ENCODE data around the gene KIFC1. TPM values are rescaled to one million over a fixed set of nuclear protein-coding genes. Genes with fewer than 3 reads are reported as not detected.

Gene KIFC1
- total and polyA plus RNA-seq, 2 of the 4 experiments (the other 2 are of a cell fraction) = 33.9 to 40.6 TPM

GRCh38 chr6:33431880-33432541 lies 40.4 kb downstream of the KIFC1 start:
- CTCF ChIA-PET = no interaction called here
- POLR2A ChIA-PET (ENCODE audit: unreplicated experiment) = no interaction called here
- H3K9me3 ChIP-seq (ENCODE audit: control insufficient read depth, insufficient read depth, low read length) = no peaks in the 10 kb centered on the region
- H3K27ac ChIP-seq (ENCODE audit: insufficient read depth, low read length) = no peak overlapping the region
- dilution Hi-C loops (cut with HindIII; ENCODE audit: low sequenced_read_pairs, unreplicated experiment) = no loop called here
- BruUV-seq (replicated peaks) = no TSS peak
- H2AFZ ChIP-seq (replicated peaks; ENCODE audit: low read length, poor library complexity) = no peak overlapping the region
- H2BK5ac ChIP-seq (ENCODE audit: low read depth, low read length, poor library complexity, severe bottlenecking) = no peak overlapping the region
- DNase-seq = no peak
- H2AK5ac ChIP-seq (ENCODE audit: low read depth, low read length) = no peak overlapping the region
- H3K18ac ChIP-seq (ENCODE audit: low read depth, low read length) = no peak overlapping the region
- intact Hi-C loops (cut with micrococcal nuclease) = no loop called here
- no peak overlapping the region for H4K91ac ChIP-seq (ENCODE audit: insufficient read depth, low read depth, low read length)
- WGBS, 2 experiments (ENCODE audit: extremely low coverage in 2 of 2, insufficient read length in 1 of 2) = no CpG with 5 or more reads among the region's 12 CpGs
- H3K9ac ChIP-seq (ENCODE audit: low read depth, low read length) = no peak overlapping the region
- no peak overlapping the region for H4K5ac ChIP-seq (ENCODE audit: low read depth, low read length)
- peaks cover 39% of the 10 kb centered on the region for H4K20me1 ChIP-seq (ENCODE audit: insufficient read depth, low read length)
- H2BK15ac ChIP-seq (ENCODE audit: low read depth, low read length) = no peak overlapping the region
- no peak overlapping the region for H3K56ac ChIP-seq (ENCODE audit: extremely low read depth, insufficient read depth, low read length)
- peaks cover 24 to 79% of the 10 kb centered on the region in 2 experiments for H3K79me1 ChIP-seq (ENCODE audit: low read depth in 1 of 2, low read length in 2 of 2)
- H4K8ac ChIP-seq (ENCODE audit: low read depth in 2 of 2, low read length in 2 of 2) = no peak overlapping the region
- TF ChIP-seq MAFK (IDR thresholded peaks at IDR 0.05; ENCODE audit: low read depth, low read length) = no peak
- no peak for TF ChIP-seq BHLHE40 (IDR thresholded peaks at IDR 0.05; ENCODE audit: low read depth, low read length)
- TF ChIP-seq CHD1 (IDR thresholded peaks at IDR 0.05; ENCODE audit: low read depth, low read length) = no peak
- no peak for TF ChIP-seq SMC3 (IDR thresholded peaks at IDR 0.05; ENCODE audit: low read depth, low read length)
- no peak for TF ChIP-seq FOS (IDR thresholded peaks at IDR 0.05; ENCODE audit: low read depth, low read length)
- no peak for TF ChIP-seq RAD21 (IDR thresholded peaks at IDR 0.05; ENCODE audit: low read length)
- TF ChIP-seq CTCF (conservative IDR thresholded peaks at IDR 0.05; ENCODE audit: low read depth, low read length) = no peak
- TF ChIP-seq MXI1 (IDR thresholded peaks at IDR 0.05; ENCODE audit: borderline replicate concordance, low read depth, low read length) = no peak
- TF ChIP-seq POLR2A (IDR thresholded peaks at IDR 0.05; ENCODE audit: low read depth, low read length) = no peak
- no peak for TF ChIP-seq USF2 (IDR thresholded peaks at IDR 0.05; ENCODE audit: low read depth, low read length)
- TF ChIP-seq ELK1 (IDR thresholded peaks at IDR 0.05; ENCODE audit: borderline replicate concordance, low read depth, low read length) = no peak
- no peak for TF ChIP-seq CEBPB (IDR thresholded peaks at IDR 0.05; ENCODE audit: low read depth, low read length)
- no peak for TF ChIP-seq MAZ (IDR thresholded peaks at IDR 0.05; ENCODE audit: borderline replicate concordance, low read depth, low read length)
- no peak for TF ChIP-seq RCOR1 (IDR thresholded peaks at IDR 0.05; ENCODE audit: insufficient replicate concordance, low read length)
- TF ChIP-seq NFE2L2 (IDR thresholded peaks at IDR 0.05; ENCODE audit: low read depth, low read length) = no peak
- no peak for TF ChIP-seq RFX5 (IDR thresholded peaks at IDR 0.05; ENCODE audit: low read depth, low read length)
- peak overlapping the region; percentile 30 for H2AK9ac ChIP-seq (replicated peaks; ENCODE audit: low read depth, low read length, poor library complexity)
- H3K23ac ChIP-seq (ENCODE audit: low read depth, low read length) = no peak overlapping the region
- no peaks in the 10 kb centered on the region for H3K27me3 ChIP-seq (ENCODE audit: control insufficient read depth, insufficient read depth, low read length)
- peaks cover 31% of the 10 kb centered on the region for H3K4me1 ChIP-seq (ENCODE audit: control insufficient read depth, insufficient read depth, low read length)
- in situ Hi-C loops (cut with MboI; ENCODE audit: low sequenced_read_pairs) = no loop called here
- H3K9me1 ChIP-seq (ENCODE audit: insufficient read depth, low read length) = peaks cover 28% of the 10 kb centered on the region
- no peak overlapping the region for H3K14ac ChIP-seq (replicated peaks; ENCODE audit: low read depth, low read length)
- no peak overlapping the region for H2BK120ac ChIP-seq (ENCODE audit: low read depth, low read length)
- H2BK20ac ChIP-seq (ENCODE audit: low read depth, low read length) = no peak overlapping the region
- H3K4ac ChIP-seq (ENCODE audit: low read depth, low read length) = no peak overlapping the region
- no peak overlapping the region for H3K4me2 ChIP-seq (ENCODE audit: low read depth, low read length)
- no peak overlapping the region for H3K4me3 ChIP-seq (ENCODE audit: insufficient read depth, low read depth, low read length)
- no peak for ATAC-seq (ENCODE audit: low read depth)
- H3K36me3 ChIP-seq (ENCODE audit: control insufficient read depth, insufficient read depth, low read length) = peaks cover 22% of the 10 kb centered on the region
